ENCODE results near the gene BTC. TPM values are rescaled to one million over a fixed set of nuclear protein-coding genes. Genes with fewer than 3 reads are reported as not detected.

Gene BTC
- total RNA-seq, 1 experiment from 2014 or later = 12.8 TPM

GRCh38 chr4:74734995-74735394 is 59.3 kb downstream of the BTC start:
- no peaks in the 10 kb centered on the region for H3K9me2 ChIP-seq (replicated peaks; ENCODE audit: low read length)
- H4K20me1 ChIP-seq (ENCODE audit: low read length) = no peaks in the 10 kb centered on the region
- H3K9ac ChIP-seq (ENCODE audit: low read length) = no peak overlapping the region
- H3K9me3 ChIP-seq (ENCODE audit: low read length) = no peaks in the 10 kb centered on the region
- no peak overlapping the region for H3K4me3 ChIP-seq (ENCODE audit: low read length)
- H2AFZ ChIP-seq (ENCODE audit: low read length) = no peak overlapping the region
- peaks cover 19% of the 10 kb centered on the region for H3K4me1 ChIP-seq (ENCODE audit: insufficient read depth, low read length)
- no peak overlapping the region for H3K27ac ChIP-seq (ENCODE audit: low read length)
- POLR2A ChIA-PET (ENCODE audit: unreplicated experiment) = no interaction called here
- no peak for DNase-seq
- H3K4me2 ChIP-seq (ENCODE audit: low read length) = no peak overlapping the region
- BruUV-seq (replicated peaks) = no TSS peak
- H3K79me2 ChIP-seq (ENCODE audit: low read length) = no peaks in the 10 kb centered on the region
- peaks cover 7% of the 10 kb centered on the region for H3F3A ChIP-seq (ENCODE audit: low read length, unreplicated experiment)
- no peaks in the 10 kb centered on the region for H3K36me3 ChIP-seq (ENCODE audit: low read depth, low read length)
- intact Hi-C loops (cut with micrococcal nuclease) = no loop called here
- no peaks in the 10 kb centered on the region for H3K27me3 ChIP-seq (ENCODE audit: low read length)
- CTCF ChIA-PET = no interaction called here
- ATAC-seq = no peak
- TF ChIP-seq EZH2 (IDR thresholded peaks at IDR 0.05; ENCODE audit: low read length, unreplicated experiment) = no peak
- TF ChIP-seq CTCF (conservative IDR thresholded peaks at IDR 0.05; ENCODE audit: low read depth, low read length) = no peak
- no peak for TF ChIP-seq EZH2phosphoT487 (IDR thresholded peaks at IDR 0.05; ENCODE audit: borderline replicate concordance, low read length)

GRCh38 chr4:74733756-74734155 is 60.6 kb downstream of the BTC start:
- Histone ChIP-seq H4K20me1 (ENCODE audit: low read length) (no peaks in the 10 kb centered on the region), H3K36me3 (ENCODE audit: low read depth, low read length) (no peaks in the 10 kb centered on the region), H3K4me2 (ENCODE audit: low read length) (no peak overlapping the region), H3K79me2 (ENCODE audit: low read length) (no peaks in the 10 kb centered on the region), H3F3A (ENCODE audit: low read length, unreplicated experiment) (no peaks in the 10 kb centered on the region), H3K9ac (ENCODE audit: low read length) (no peak overlapping the region), H3K27ac (ENCODE audit: low read length) (no peak overlapping the region), H3K4me3 (ENCODE audit: low read length) (no peak overlapping the region), H3K4me1 (ENCODE audit: insufficient read depth, low read length) (peaks cover 12% of the 10 kb centered on the region), H3K9me2 (replicated peaks; ENCODE audit: low read length) (no peaks in the 10 kb centered on the region), H3K27me3 (ENCODE audit: low read length) (no peaks in the 10 kb centered on the region), H3K9me3 (ENCODE audit: low read length) (no peaks in the 10 kb centered on the region), H2AFZ (ENCODE audit: low read length) (no peak overlapping the region)
- ATAC-seq (no peak), DNase-seq (no peak)
- intact Hi-C loops (cut with micrococcal nuclease) = no loop called here
- ChIA-PET POLR2A (ENCODE audit: unreplicated experiment) (interaction anchor here (0.6 kb wide), 1 partner anchor 27 kb away, joined by 4 read pairs; no protein-coding TSS in a partner anchor), CTCF (no interaction called here)
- TF ChIP-seq EZH2 (IDR thresholded peaks at IDR 0.05; ENCODE audit: low read length, unreplicated experiment) (no peak), EZH2phosphoT487 (IDR thresholded peaks at IDR 0.05; ENCODE audit: borderline replicate concordance, low read length) (no peak), CTCF (conservative IDR thresholded peaks at IDR 0.05; ENCODE audit: low read depth, low read length) (no peak)
- BruUV-seq (replicated peaks) = no TSS peak

- ATAC-seq (peak; percentile 37), DNase-seq (peak; percentile 42)
- no peaks in the 10 kb centered on the region for H3K9me2 ChIP-seq (replicated peaks; ENCODE audit: low read length)
- H3K79me2 ChIP-seq (ENCODE audit: low read length) = no peaks in the 10 kb centered on the region
- CTCF ChIA-PET = no interaction called here
- no peak overlapping the region for H3K4me3 ChIP-seq (ENCODE audit: low read length)
- peak overlapping the region; percentile 41; the same call in 1 of the 2 replicates for H2AFZ ChIP-seq (ENCODE audit: low read length)
- TF ChIP-seq CTCF (conservative IDR thresholded peaks at IDR 0.05; ENCODE audit: low read depth, low read length) (no peak), EZH2phosphoT487 (IDR thresholded peaks at IDR 0.05; ENCODE audit: borderline replicate concordance, low read length) (no peak), EZH2 (IDR thresholded peaks at IDR 0.05; ENCODE audit: low read length, unreplicated experiment) (no peak)
- no peaks in the 10 kb centered on the region; the same call in 1 of the 2 replicates for H3K4me1 ChIP-seq (ENCODE audit: insufficient read depth, low read length)
- intact Hi-C loops (cut with micrococcal nuclease) = no loop called here
- H3K4me2 ChIP-seq (ENCODE audit: low read length) = peak overlapping the region; percentile 40; the same call in 1 of the 2 replicates
- H3K27me3 ChIP-seq (ENCODE audit: low read length) = no peaks in the 10 kb centered on the region
- BruUV-seq (replicated peaks) = no TSS peak
- no peaks in the 10 kb centered on the region for H3K36me3 ChIP-seq (ENCODE audit: low read depth, low read length)
- H3F3A ChIP-seq (ENCODE audit: low read length, unreplicated experiment) = no peaks in the 10 kb centered on the region
- H3K9me3 ChIP-seq (ENCODE audit: low read length) = no peaks in the 10 kb centered on the region
- no peaks in the 10 kb centered on the region for H4K20me1 ChIP-seq (ENCODE audit: low read length)
- no peak overlapping the region for H3K27ac ChIP-seq (ENCODE audit: low read length)
- H3K9ac ChIP-seq (ENCODE audit: low read length) = no peak overlapping the region
- POLR2A ChIA-PET (ENCODE audit: unreplicated experiment) = no interaction called here
Observed at GRCh38 chr4:74724979-74725378, 69.3 kb downstream of the BTC start.

All from PC-3 (cell line).